Adrenal gland (tissue), 5 donors: ENCODE results near the gene CNNM4.

ENCODE experiments used
- POLR2A ChIP-seq, 2 donors: fragments of 450-650 bp; IDR thresholded peaks; one replicate each; pipeline ENCODE4 v1.6.1; 2017; ENCODE audit warnings: antibody characterized with exemption in 2 of 2, mild to moderate bottlenecking in 2 of 2, moderate library complexity in 1 of 2
- TF ChIP-seq, protein P1 (sequence below), 6 experiments: fragments of 450-650 bp in 4 of 6; fragments of 200-600 bp in 2 of 6; sonication (generic) in 1 of 6; IDR thresholded peaks; 1 replicate in 5 of 6; 2 replicates in 1 of 6; pipeline versions ENCODE4 v1.5.1 to v1.8.0; 2016 to 2021; ENCODE audit warnings: antibody characterized with exemption in 6 of 6, mild to moderate bottlenecking in 2 of 6, moderate library complexity in 1 of 6
- donor health status: DM: no; HTN: no; CAD: no.

DNA sequence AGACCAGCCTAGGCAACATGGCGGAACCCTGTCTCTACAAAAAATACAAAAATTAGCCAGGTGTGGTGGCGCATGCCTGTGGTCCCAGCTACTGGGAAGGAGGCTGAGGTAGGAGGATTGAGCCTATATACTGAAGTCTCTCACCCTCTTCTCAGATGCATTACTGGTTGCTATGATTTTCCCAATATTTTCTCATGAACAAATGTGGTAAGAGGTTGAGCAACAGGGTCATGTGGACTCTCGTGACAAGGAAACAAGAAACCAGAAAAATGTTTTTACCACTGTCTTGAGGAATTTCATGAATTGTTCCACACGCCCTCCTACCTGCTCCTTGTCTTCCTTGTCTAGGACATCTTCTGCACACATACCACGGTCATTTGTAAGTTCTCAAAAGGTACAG is 33.3 kb upstream of the CNNM4 start:
- TF ChIP-seq, protein P1, sequence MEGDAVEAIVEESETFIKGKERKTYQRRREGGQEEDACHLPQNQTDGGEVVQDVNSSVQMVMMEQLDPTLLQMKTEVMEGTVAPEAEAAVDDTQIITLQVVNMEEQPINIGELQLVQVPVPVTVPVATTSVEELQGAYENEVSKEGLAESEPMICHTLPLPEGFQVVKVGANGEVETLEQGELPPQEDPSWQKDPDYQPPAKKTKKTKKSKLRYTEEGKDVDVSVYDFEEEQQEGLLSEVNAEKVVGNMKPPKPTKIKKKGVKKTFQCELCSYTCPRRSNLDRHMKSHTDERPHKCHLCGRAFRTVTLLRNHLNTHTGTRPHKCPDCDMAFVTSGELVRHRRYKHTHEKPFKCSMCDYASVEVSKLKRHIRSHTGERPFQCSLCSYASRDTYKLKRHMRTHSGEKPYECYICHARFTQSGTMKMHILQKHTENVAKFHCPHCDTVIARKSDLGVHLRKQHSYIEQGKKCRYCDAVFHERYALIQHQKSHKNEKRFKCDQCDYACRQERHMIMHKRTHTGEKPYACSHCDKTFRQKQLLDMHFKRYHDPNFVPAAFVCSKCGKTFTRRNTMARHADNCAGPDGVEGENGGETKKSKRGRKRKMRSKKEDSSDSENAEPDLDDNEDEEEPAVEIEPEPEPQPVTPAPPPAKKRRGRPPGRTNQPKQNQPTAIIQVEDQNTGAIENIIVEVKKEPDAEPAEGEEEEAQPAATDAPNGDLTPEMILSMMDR (IDR thresholded peaks at IDR 0.05) = no peak
- TF ChIP-seq POLR2A (IDR thresholded peaks at IDR 0.05) = no peak
